D721Med (cell line): ENCODE data around the gene ST14.
"Not testable (repeated sequence)": the region's sequence is repeated elsewhere in the genome, so short reads cannot be mapped to it uniquely, and the experiment has no call there.

Source experiments
- DNase-seq: peaks from one replicate; pipeline ENCODE4 v3.0.0; 2011; ENCODE audit warnings: low spot score; ENCODE audit not compliant: insufficient read length
- FAIRE-seq: peaks from 2 replicates; lab custom pipeline; 2011; peaks lifted over from hg19 to GRCh38; lab: Jason Lieb, UNC
- CTCF ChIP-seq: IDR thresholded peaks from 2 replicates; pipeline ENCODE4 v1.5.1; 2012; ENCODE audit warnings: mild to moderate bottlenecking, control low read depth; ENCODE audit not compliant: insufficient read depth; ENCODE audit errors: missing control alignments

ST14 gene

GRCh38 chr11:130170345-130170744 is 10.8 kb downstream of the ST14 start:
- FAIRE-seq = no peak
- TF ChIP-seq CTCF = no peak
- no peak for DNase-seq

- no peak for DNase-seq
- no peak for FAIRE-seq
- TF ChIP-seq CTCF = no peak
These were observed 12.0 kb downstream of the ST14 start for GRCh38 chr11:130171534-130171933.

- DNase-seq, FAIRE-seq: not testable (repeated sequence)
These were observed 12.4 kb downstream of the ST14 start for GRCh38 chr11:130172001-130172400.

GRCh38 chr11:130174642-130175041 is 15.1 kb downstream of the ST14 start:
- no peak for TF ChIP-seq CTCF
- no peak for FAIRE-seq
- DNase-seq = no peak

- FAIRE-seq (no peak), DNase-seq (no peak)
- TF ChIP-seq CTCF = no peak
These were observed 16.3 kb downstream of the ST14 start for GRCh38 chr11:130175898-130176297.

GRCh38 chr11:130177782-130178181 is 18.2 kb downstream of the ST14 start:
- FAIRE-seq (no peak), DNase-seq (no peak)
- no peak for TF ChIP-seq CTCF

- DNase-seq (no peak), FAIRE-seq (no peak)
- TF ChIP-seq CTCF = no peak
These were observed 19.1 kb downstream of the ST14 start for GRCh38 chr11:130178441-130179339.
